H1 (cell line): ENCODE data around the gene NDUFA3.

Experiments
- BRCA1 ChIP-seq: IDR thresholded peaks from 2 replicates; pipeline ENCODE4 v1.6.1; 2012; ENCODE audit warnings: low read depth, low read length, improper control_type of control experiment
- CEBPB ChIP-seq: IDR thresholded peaks from 2 replicates; pipeline ENCODE4 v1.6.1; 2012; ENCODE audit warnings: low read depth, low read length
- CTCF ChIP-seq, 3 experiments: IDR thresholded peaks; 1 replicate in 2 of 3; 2 replicates in 1 of 3; pipeline versions ENCODE4 v1.5.1 to v1.6.1; 2011; ENCODE audit warnings: low read length in 3 of 3, mild to moderate bottlenecking in 3 of 3, inconsistent platforms in 2 of 3, low read depth in 1 of 3, moderate library complexity in 1 of 3; ENCODE audit not compliant: insufficient read depth in 1 of 3; ENCODE audit errors: control extremely low read depth in 1 of 3
- EZH2 ChIP-seq: fragments of 200-600 bp; sonication (generic); IDR thresholded peaks from 2 replicates; pipeline ENCODE4 v1.7.1; 2012; ENCODE audit warnings: low read depth, mild to moderate bottlenecking, moderate library complexity, low read length, inconsistent platforms; ENCODE audit not compliant: severe bottlenecking
- FOSL1 ChIP-seq: IDR thresholded peaks from 2 replicates; pipeline ENCODE4 v1.6.1; 2011; ENCODE audit warnings: mild to moderate bottlenecking, low read depth, low read length, moderate library complexity; ENCODE audit not compliant: insufficient read depth
- GABPA ChIP-seq: IDR thresholded peaks from 2 replicates; pipeline ENCODE4 v1.6.1; 2011; ENCODE audit warnings: mild to moderate bottlenecking, low read length, moderate library complexity, borderline replicate concordance; ENCODE audit not compliant: insufficient read depth
- POLR2A ChIP-seq, 2 experiments: IDR thresholded peaks; 1 replicate in 1 of 2; 2 replicates in 1 of 2; pipeline ENCODE4 v1.6.1; 2011; ENCODE audit warnings: low read depth in 2 of 2, low read length in 2 of 2, mild to moderate bottlenecking in 2 of 2; ENCODE audit errors: control extremely low read depth in 1 of 2
- RFX5 ChIP-seq: IDR thresholded peaks from 2 replicates; pipeline ENCODE4 v1.6.1; 2011; ENCODE audit warnings: low read depth, low read length, improper control_type of control experiment, borderline replicate concordance
- RNF2 ChIP-seq: fragments of 200-900, 300-1000 bp; sonication (generic); IDR thresholded peaks from 2 replicates; pipeline ENCODE4 v1.7.1; 2016; ENCODE audit warnings: borderline replicate concordance, low read depth, mild to moderate bottlenecking, antibody characterized with exemption, low read length; ENCODE audit not compliant: poor library complexity, severe bottlenecking; ENCODE audit errors: missing control alignments
- USF2 ChIP-seq: IDR thresholded peaks from 2 replicates; pipeline ENCODE4 v1.6.1; 2011; ENCODE audit warnings: low read length, improper control_type of control experiment
- ZNF274 ChIP-seq: IDR thresholded peaks from 2 replicates; pipeline ENCODE4 v1.7.0; 2012; ENCODE audit warnings: low read length, borderline replicate concordance; ENCODE audit errors: extremely low read depth

- TF ChIP-seq USF2 (no peak), CTCF (IDR thresholded peaks at IDR 0.05; ENCODE audit: control extremely low read depth in 1 of 3, insufficient read depth in 1 of 3, low read depth in 1 of 3, low read length in 3 of 3) (no peak), RFX5 (no peak), CEBPB (no peak), RNF2 (peak; percentile 71), FOSL1 (0 out of 2 replicates have a peak, but pooled peaks have one; percentile 25), ZNF274 (no peak), EZH2 (no peak), BRCA1 (no peak), GABPA (no peak), POLR2A (IDR thresholded peaks at IDR 0.05; ENCODE audit: control extremely low read depth in 1 of 2, low read depth in 2 of 2, low read length in 2 of 2) (no peak)
Observed at GRCh38 chr19:54133312-54133956, 30.8 kb downstream of the NDUFA3 start.
